Peyer's patch (tissue), 4 donors: ENCODE data around the gene MUC5B.

Source experiments
- CTCF ChIP-seq, 6 experiments: fragments of 450-650 bp in 4 of 6; fragments of 200-600 bp in 2 of 6; sonication (generic) in 1 of 6; IDR thresholded peaks; one replicate each; pipeline ENCODE4 v1.5.1; 2017 to 2019; ENCODE audit warnings: antibody characterized with exemption in 6 of 6, mild to moderate bottlenecking in 3 of 6, moderate library complexity in 1 of 6
- POLR2A ChIP-seq, 2 donors: fragments of 450-650 bp; IDR thresholded peaks; one replicate each; pipeline ENCODE4 v1.5.1; 2017; ENCODE audit warnings: antibody characterized with exemption in 2 of 2, mild to moderate bottlenecking in 2 of 2, moderate library complexity in 2 of 2

GRCh38 chr11:1301220-1302000 is 78.5 kb downstream of the MUC5B start:
- no peak for TF ChIP-seq CTCF (IDR thresholded peaks at IDR 0.05)
- no peak for TF ChIP-seq POLR2A (IDR thresholded peaks at IDR 0.05)
